ENCODE data around the gene ZNF526. TPM values are rescaled to one million over a fixed set of nuclear protein-coding genes. Genes with fewer than 3 reads are reported as not detected.

The ZNF526 gene
- total and polyA plus RNA-seq, 9 of the 15 experiments (the other 6 are each of a cell fraction or from before 2014, with no cell fraction given), result 1.3 to 17.9 (median 6.2) TPM

DNA sequence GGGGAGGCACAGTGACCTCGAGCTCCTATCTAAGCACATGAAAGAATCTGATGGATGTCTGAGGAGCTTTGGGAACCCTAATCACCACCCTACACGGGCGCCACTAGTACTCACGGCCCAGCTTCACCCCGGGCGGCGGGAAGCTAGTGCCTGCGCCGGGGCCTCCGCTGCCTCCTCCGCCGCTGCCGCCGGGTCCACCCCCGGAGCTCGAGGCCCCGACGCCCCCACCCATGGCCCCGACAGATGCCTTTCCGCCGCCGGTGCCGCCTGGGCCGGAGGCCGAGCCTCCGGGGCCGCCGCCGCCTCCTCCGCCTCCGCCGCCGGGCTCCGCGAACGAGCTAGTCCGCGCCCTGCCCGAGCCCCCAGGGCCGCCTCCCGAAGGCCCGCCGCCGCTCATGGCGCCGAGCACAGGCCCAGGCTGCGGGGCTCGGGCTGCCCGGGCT lies 22.0 kb downstream of the ZNF526 start (continued):
- TF ChIP-seq MEF2A (IDR thresholded peaks at IDR 0.05; ENCODE audit: control insufficient read depth, low read depth, low read length) (no peak), ZFPM2 (CRISPR knock-in tag; IDR thresholded peaks at IDR 0.05) (0 out of 2 replicates have a peak, but pooled peaks have one; percentile 89), MGA (IDR thresholded peaks at IDR 0.05) (no peak), NFE2L1 (tag; IDR thresholded peaks at IDR 0.05; ENCODE audit: borderline replicate concordance, low read depth) (no peak), PHF8 (IDR thresholded peaks at IDR 0.05; ENCODE audit: borderline replicate concordance, low read length) (peak; percentile 84; the same call in 1 of the 2 replicates), ARID4B (CRISPR knock-in tag; IDR thresholded peaks at IDR 0.05) (peak; percentile 42; the same call in 1 of the 2 replicates)
- TF ChIP-seq, protein P1, sequence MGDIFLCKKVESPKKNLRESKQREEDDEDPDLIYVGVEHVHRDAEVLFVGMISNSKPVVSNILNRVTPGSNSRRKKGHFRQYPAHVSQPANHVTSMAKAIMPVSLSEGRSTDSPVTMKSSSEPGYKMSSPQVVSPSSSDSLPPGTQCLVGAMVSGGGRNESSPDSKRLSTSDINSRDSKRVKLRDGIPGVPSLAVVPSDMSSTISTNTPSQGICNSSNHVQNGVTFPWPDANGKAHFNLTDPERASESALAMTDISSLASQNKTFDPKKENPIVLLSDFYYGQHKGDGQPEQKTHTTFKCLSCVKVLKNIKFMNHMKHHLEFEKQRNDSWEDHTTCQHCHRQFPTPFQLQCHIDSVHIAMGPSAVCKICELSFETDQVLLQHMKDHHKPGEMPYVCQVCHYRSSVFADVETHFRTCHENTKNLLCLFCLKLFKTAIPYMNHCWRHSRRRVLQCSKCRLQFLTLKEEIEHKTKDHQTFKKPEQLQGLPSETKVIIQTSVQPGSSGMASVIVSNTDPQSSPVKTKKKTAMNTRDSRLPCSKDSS (IDR thresholded peaks at IDR 0.05; ENCODE audit: low read depth, partially characterized antibody), result no peak
- TF ChIP-seq, protein P2, sequence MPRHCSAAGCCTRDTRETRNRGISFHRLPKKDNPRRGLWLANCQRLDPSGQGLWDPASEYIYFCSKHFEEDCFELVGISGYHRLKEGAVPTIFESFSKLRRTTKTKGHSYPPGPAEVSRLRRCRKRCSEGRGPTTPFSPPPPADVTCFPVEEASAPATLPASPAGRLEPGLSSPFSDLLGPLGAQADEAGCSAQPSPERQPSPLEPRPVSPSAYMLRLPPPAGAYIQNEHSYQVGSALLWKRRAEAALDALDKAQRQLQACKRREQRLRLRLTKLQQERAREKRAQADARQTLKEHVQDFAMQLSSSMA (CRISPR knock-in tag; IDR thresholded peaks at IDR 0.05), result 0 out of 2 replicates have a peak, but pooled peaks have one; percentile 48

Data from K562 (cell line).